ENCODE measurements around the gene PLA2G4F. TPM values are rescaled to one million over a fixed set of nuclear protein-coding genes. Genes with fewer than 3 reads are reported as not detected.

PLA2G4F gene, protein sequence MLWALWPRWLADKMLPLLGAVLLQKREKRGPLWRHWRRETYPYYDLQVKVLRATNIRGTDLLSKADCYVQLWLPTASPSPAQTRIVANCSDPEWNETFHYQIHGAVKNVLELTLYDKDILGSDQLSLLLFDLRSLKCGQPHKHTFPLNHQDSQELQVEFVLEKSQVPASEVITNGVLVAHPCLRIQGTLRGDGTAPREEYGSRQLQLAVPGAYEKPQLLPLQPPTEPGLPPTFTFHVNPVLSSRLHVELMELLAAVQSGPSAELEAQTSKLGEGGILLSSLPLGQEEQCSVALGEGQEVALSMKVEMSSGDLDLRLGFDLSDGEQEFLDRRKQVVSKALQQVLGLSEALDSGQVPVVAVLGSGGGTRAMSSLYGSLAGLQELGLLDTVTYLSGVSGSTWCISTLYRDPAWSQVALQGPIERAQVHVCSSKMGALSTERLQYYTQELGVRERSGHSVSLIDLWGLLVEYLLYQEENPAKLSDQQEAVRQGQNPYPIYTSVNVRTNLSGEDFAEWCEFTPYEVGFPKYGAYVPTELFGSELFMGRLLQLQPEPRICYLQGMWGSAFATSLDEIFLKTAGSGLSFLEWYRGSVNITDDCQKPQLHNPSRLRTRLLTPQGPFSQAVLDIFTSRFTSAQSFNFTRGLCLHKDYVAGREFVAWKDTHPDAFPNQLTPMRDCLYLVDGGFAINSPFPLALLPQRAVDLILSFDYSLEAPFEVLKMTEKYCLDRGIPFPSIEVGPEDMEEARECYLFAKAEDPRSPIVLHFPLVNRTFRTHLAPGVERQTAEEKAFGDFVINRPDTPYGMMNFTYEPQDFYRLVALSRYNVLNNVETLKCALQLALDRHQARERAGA
- total RNA-seq: not detected in 2 replicates

DNA sequence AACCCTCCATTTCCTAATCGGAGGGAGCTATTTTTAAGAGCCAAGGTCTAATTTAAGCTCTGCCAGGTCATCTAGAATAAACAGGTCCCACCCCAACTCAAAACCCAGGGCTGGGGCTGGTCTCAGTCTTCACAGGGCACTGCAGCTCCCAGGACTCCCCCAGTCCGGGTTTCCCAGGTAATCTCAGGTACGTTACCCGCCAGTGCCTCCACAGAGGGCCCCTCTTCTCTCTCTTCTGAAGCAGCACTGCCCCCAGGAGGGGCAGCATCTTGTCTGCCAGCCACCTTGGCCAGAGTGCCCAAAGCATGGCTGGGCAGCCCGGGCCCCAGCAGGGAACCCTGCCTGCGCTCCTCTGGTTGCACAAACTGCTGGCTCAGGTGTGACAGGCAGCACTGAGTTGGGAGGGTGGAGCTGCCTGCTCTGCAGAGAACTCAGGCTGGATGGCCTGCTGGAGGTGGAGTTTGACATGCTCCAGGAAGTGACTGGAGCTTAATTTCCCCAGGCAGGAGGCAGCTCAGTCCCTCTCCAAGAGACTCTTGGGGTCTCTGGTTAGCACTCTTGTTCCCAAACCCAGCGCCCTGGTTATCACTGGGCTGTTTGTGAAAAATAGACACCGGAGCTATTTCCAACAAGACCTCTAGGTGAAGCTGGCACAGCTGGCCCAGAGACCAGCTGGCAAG is at the start of gene PLA2G4F:
PLA2G4F (minus strand) TSS at position 394 of the 680 bp plus-strand sequence; CDS start at position 307, 87 bp downstream.
- Histone ChIP-seq H3K9me3 (ENCODE audit: low read depth, low read length) (no peaks in the 10 kb centered on the region), H3K36me3 (ENCODE audit: insufficient read depth, low read length) (peaks cover 26% of the 10 kb centered on the region), H3K79me2 (ENCODE audit: insufficient read depth, low read length) (no peaks in the 10 kb centered on the region), H2AFZ (ENCODE audit: low read length) (no peak within 1 kb of the TSS), H3K27ac (ENCODE audit: low read depth, low read length) (no peak within 1 kb of the TSS), H3K4me2 (ENCODE audit: insufficient read depth, low read length) (no peak within 1 kb of the TSS), H3K4me1 (ENCODE audit: insufficient read depth, low read length) (peaks cover 18% of the 10 kb centered on the region), H3K4me3 (ENCODE audit: insufficient read depth, low read length) (no peak within 1 kb of the TSS), H3K27me3 (ENCODE audit: insufficient read depth, low read length) (no peaks in the 10 kb centered on the region), H4K20me1 (ENCODE audit: insufficient read depth, low read length) (no peaks in the 10 kb centered on the region)
- DNase-seq (ENCODE audit: insufficient read length, low spot score, missing footprints): no peak
- TF ChIP-seq, protein P1, sequence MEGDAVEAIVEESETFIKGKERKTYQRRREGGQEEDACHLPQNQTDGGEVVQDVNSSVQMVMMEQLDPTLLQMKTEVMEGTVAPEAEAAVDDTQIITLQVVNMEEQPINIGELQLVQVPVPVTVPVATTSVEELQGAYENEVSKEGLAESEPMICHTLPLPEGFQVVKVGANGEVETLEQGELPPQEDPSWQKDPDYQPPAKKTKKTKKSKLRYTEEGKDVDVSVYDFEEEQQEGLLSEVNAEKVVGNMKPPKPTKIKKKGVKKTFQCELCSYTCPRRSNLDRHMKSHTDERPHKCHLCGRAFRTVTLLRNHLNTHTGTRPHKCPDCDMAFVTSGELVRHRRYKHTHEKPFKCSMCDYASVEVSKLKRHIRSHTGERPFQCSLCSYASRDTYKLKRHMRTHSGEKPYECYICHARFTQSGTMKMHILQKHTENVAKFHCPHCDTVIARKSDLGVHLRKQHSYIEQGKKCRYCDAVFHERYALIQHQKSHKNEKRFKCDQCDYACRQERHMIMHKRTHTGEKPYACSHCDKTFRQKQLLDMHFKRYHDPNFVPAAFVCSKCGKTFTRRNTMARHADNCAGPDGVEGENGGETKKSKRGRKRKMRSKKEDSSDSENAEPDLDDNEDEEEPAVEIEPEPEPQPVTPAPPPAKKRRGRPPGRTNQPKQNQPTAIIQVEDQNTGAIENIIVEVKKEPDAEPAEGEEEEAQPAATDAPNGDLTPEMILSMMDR (IDR thresholded peaks at IDR 0.05; ENCODE audit: extremely low read depth, low read depth, low read length): no peak

DNA sequence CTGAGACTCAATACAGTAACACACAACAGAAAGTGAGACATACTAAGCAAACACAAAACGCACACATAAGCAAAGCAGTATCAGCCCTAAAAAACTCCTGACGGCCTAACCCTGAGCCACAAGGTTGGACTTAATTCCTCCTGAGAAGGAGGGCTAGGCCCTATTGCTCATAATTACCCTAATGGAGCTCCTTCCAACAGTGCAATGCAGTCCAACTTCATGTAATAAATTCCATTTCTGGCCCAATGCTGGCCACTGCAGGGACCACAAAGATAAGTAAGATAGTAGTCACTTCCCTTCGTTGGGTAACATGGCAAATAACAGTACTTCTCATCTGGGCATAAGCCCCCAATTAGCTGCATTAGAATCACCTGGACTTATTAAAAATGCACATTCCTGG is 47.5 kb upstream of the PLA2G4F start:
- no peak for DNase-seq (ENCODE audit: insufficient read length, low spot score, missing footprints)
- Histone ChIP-seq H3K4me2 (ENCODE audit: insufficient read depth, low read length) (no peak overlapping the region), H2AFZ (ENCODE audit: low read length) (no peak overlapping the region), H3K36me3 (ENCODE audit: insufficient read depth, low read length) (peaks cover 4% of the 10 kb centered on the region), H3K4me3 (ENCODE audit: insufficient read depth, low read length) (no peak overlapping the region), H3K27ac (ENCODE audit: low read depth, low read length) (no peak overlapping the region), H3K4me1 (ENCODE audit: insufficient read depth, low read length) (peaks cover 9% of the 10 kb centered on the region), H3K79me2 (ENCODE audit: insufficient read depth, low read length) (peaks cover 69% of the 10 kb centered on the region), H4K20me1 (ENCODE audit: insufficient read depth, low read length) (peaks cover 18% of the 10 kb centered on the region), H3K9me3 (ENCODE audit: low read depth, low read length) (no peaks in the 10 kb centered on the region), H3K27me3 (ENCODE audit: insufficient read depth, low read length) (no peaks in the 10 kb centered on the region)
- TF ChIP-seq, protein P1 (IDR thresholded peaks at IDR 0.05; ENCODE audit: extremely low read depth, low read depth, low read length): no peak

DNA sequence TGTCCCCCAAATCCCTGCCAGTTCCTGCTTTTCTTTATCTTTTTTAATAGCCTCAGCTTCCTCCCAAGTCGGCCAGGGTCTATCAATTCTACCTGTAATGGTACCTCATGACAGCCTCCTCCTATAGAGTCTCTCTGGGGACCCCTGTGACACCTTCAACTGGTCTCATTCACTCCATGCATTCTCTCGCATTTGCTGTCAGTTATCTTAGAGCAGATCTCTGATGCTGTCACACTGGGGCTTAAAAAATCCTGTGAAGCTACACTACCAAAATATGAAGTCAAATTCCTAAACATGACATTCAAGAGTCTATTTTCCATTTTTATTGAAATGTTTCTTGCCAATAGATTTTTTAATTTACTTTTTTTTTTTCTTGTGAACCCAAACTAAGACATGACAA is 46.2 kb upstream of the PLA2G4F start:
- TF ChIP-seq, protein P1 (IDR thresholded peaks at IDR 0.05; ENCODE audit: extremely low read depth, low read depth, low read length): no peak
- no peaks in the 10 kb centered on the region for H3K9me3 ChIP-seq (ENCODE audit: low read depth, low read length)
- no peak overlapping the region for H3K27ac ChIP-seq (ENCODE audit: low read depth, low read length)
- no peak overlapping the region for H2AFZ ChIP-seq (ENCODE audit: low read length)
- H4K20me1 ChIP-seq (ENCODE audit: insufficient read depth, low read length): peaks cover 18% of the 10 kb centered on the region
- peaks cover 7% of the 10 kb centered on the region for H3K4me1 ChIP-seq (ENCODE audit: insufficient read depth, low read length)
- H3K27me3 ChIP-seq (ENCODE audit: insufficient read depth, low read length): no peaks in the 10 kb centered on the region
- H3K36me3 ChIP-seq (ENCODE audit: insufficient read depth, low read length): peaks cover 13% of the 10 kb centered on the region
- H3K4me2 ChIP-seq (ENCODE audit: insufficient read depth, low read length): no peak overlapping the region
- peaks cover 69% of the 10 kb centered on the region for H3K79me2 ChIP-seq (ENCODE audit: insufficient read depth, low read length)
- DNase-seq (ENCODE audit: insufficient read length, low spot score, missing footprints): no peak
- no peak overlapping the region for H3K4me3 ChIP-seq (ENCODE audit: insufficient read depth, low read length)
